Measurements from ENCODE around the gene OR4D9. TPM values are rescaled to one million over a fixed set of nuclear protein-coding genes. Genes with fewer than 3 reads are reported as not detected.

OR4D9 gene
- total and polyA plus RNA-seq, 2 donors (not counting 1 experiment from before 2014, with no cell fraction given): not detected

GRCh38 chr11:59520741-59521140 is 9.4 kb downstream of the OR4D9 start:
- ChIA-PET POLR2A (no interaction called here), CTCF (interaction anchor here (0.5 to 0.7 kb wide), 3 partner anchors 138 to 250 kb away, joined by 4 read pairs; no protein-coding TSS in a partner anchor)
- TF ChIP-seq EZH2 (IDR thresholded peaks at IDR 0.05; ENCODE audit: borderline replicate concordance, insufficient read depth, low read depth, low read length, poor library complexity, severe bottlenecking): no peak
- TF ChIP-seq CTCF (IDR thresholded peaks at IDR 0.05): no peak
- ATAC-seq (ENCODE audit: low read depth) (no peak), DNase-seq (no peak)
- Histone ChIP-seq H3K9ac (ENCODE audit: low read length) (no peak overlapping the region), H3K4me3 (ENCODE audit: control extremely low read depth in 1 of 5, extremely low read depth in 1 of 5, insufficient read depth in 1 of 5, low read depth in 2 of 5, low read length in 4 of 5) (no peak overlapping the region), H3K36me3 (replicated peaks in 1 of 2; ENCODE audit: control extremely low read depth in 1 of 2, control insufficient read depth in 1 of 2, extremely low read depth in 1 of 2, insufficient read depth in 2 of 2, low read length in 1 of 2) (no peaks in the 10 kb centered on the region), H3K4me2 (replicated peaks; ENCODE audit: low read depth, low read length, poor library complexity, severe bottlenecking) (no peak overlapping the region), H3K27me3 (replicated peaks in 1 of 4; ENCODE audit: control extremely low read depth in 1 of 4, control insufficient read depth in 3 of 4, insufficient read depth in 4 of 4, low read length in 3 of 4) (peaks cover 0 to 2% (median 0%) of the 10 kb centered on the region in 4 experiments), H4K20me1 (ENCODE audit: control insufficient read depth, insufficient read depth, low read length, poor library complexity, severe bottlenecking) (no peaks in the 10 kb centered on the region), H3K9me3 (ENCODE audit: control extremely low read depth in 1 of 3, control insufficient read depth in 2 of 3, insufficient read depth in 1 of 3, low read length in 2 of 3) (no peaks in the 10 kb centered on the region), H3K27ac (ENCODE audit: low read length in 2 of 2) (no peak overlapping the region), H3K4me1 (ENCODE audit: control insufficient read depth in 2 of 2, insufficient read depth in 2 of 2, low read length in 2 of 2) (no peaks in the 10 kb centered on the region), H3K79me2 (ENCODE audit: control insufficient read depth, insufficient read depth, low read length) (no peaks in the 10 kb centered on the region), H2AFZ (ENCODE audit: insufficient read depth, low read depth, low read length, poor library complexity, severe bottlenecking) (no peak overlapping the region)
- Mint-ChIP-seq H3K4me1 (no peaks in the 10 kb centered on the region), H3K9me3 (ENCODE audit: insufficient read depth) (no peaks in the 10 kb centered on the region), H3K27ac (no peak overlapping the region), H3K4me3 (no peak overlapping the region), H3K27me3 (peaks cover 10% of the 10 kb centered on the region)
- intact Hi-C loops (cut with micrococcal nuclease): no loop called here
- WGBS (ENCODE audit: insufficient coverage): 92% methylated on average over 4 of the region's 5 CpGs

- H3K27me3 ChIP-seq (replicated peaks in 1 of 4; ENCODE audit: control extremely low read depth in 1 of 4, control insufficient read depth in 3 of 4, insufficient read depth in 4 of 4, low read length in 3 of 4): peaks cover 0 to 2% (median 0%) of the 10 kb centered on the region in 4 experiments
- no peak overlapping the region for H2AFZ ChIP-seq (ENCODE audit: insufficient read depth, low read depth, low read length, poor library complexity, severe bottlenecking)
- WGBS (ENCODE audit: insufficient coverage): 100% methylated on average over 1 of the region's 1 CpG
- H3K9ac ChIP-seq (ENCODE audit: low read length): no peak overlapping the region
- Mint-ChIP-seq H3K27me3 (peaks cover 6% of the 10 kb centered on the region), H3K4me1 (no peaks in the 10 kb centered on the region), H3K27ac (no peak overlapping the region), H3K4me3 (no peak overlapping the region), H3K9me3 (ENCODE audit: insufficient read depth) (no peaks in the 10 kb centered on the region)
- no peak overlapping the region for H3K4me2 ChIP-seq (replicated peaks; ENCODE audit: low read depth, low read length, poor library complexity, severe bottlenecking)
- ChIA-PET CTCF (no interaction called here), POLR2A (no interaction called here)
- no peaks in the 10 kb centered on the region for H3K36me3 ChIP-seq (replicated peaks in 1 of 2; ENCODE audit: control extremely low read depth in 1 of 2, control insufficient read depth in 1 of 2, extremely low read depth in 1 of 2, insufficient read depth in 2 of 2, low read length in 1 of 2)
- H3K79me2 ChIP-seq (ENCODE audit: control insufficient read depth, insufficient read depth, low read length): no peaks in the 10 kb centered on the region
- TF ChIP-seq EZH2 (IDR thresholded peaks at IDR 0.05; ENCODE audit: borderline replicate concordance, insufficient read depth, low read depth, low read length, poor library complexity, severe bottlenecking) (no peak), CTCF (IDR thresholded peaks at IDR 0.05) (no peak)
- H4K20me1 ChIP-seq (ENCODE audit: control insufficient read depth, insufficient read depth, low read length, poor library complexity, severe bottlenecking): no peaks in the 10 kb centered on the region
- H3K9me3 ChIP-seq (ENCODE audit: control extremely low read depth in 1 of 3, control insufficient read depth in 2 of 3, insufficient read depth in 1 of 3, low read length in 2 of 3): no peaks in the 10 kb centered on the region
- H3K4me3 ChIP-seq (ENCODE audit: control extremely low read depth in 1 of 5, extremely low read depth in 1 of 5, insufficient read depth in 1 of 5, low read depth in 2 of 5, low read length in 4 of 5): no peak overlapping the region
- no peak overlapping the region for H3K27ac ChIP-seq (ENCODE audit: low read length in 2 of 2)
- H3K4me1 ChIP-seq (ENCODE audit: control insufficient read depth in 2 of 2, insufficient read depth in 2 of 2, low read length in 2 of 2): no peaks in the 10 kb centered on the region
- intact Hi-C loops (cut with micrococcal nuclease): no loop called here
- DNase-seq (no peak), ATAC-seq (ENCODE audit: low read depth) (no peak)
Observed at GRCh38 chr11:59523541-59523940, 12.2 kb downstream of the OR4D9 start.

Data from B cell (primary cell).